ENCODE results near the gene BMPR1A.

DNA sequence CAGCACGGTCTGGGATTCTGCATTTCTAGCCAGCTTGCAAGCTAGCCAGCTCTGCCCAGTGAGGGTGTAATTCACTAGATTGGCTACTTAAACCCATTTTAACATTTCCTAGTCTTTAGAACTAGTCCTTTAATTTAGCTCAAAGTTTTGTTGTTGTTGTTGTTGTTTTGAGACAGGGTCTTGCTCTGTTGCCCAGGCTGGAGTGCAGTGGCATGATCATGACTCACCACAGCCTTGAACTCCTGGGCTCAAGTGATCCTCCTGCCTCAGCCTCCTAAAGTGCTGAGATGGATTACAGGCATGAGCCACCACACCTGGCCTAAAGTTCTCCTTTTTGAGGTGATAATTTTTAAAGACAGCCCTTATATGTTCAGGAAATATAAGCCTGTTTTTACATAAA lies 94.1 kb downstream of the BMPR1A start:
- no peak for TF ChIP-seq CTCF (IDR thresholded peaks at IDR 0.05)
- no peak for TF ChIP-seq POLR2A (IDR thresholded peaks at IDR 0.05)

Measured in body of pancreas (tissue), 4 donors.